Measurements from ENCODE around the gene CFAP73. TPM values are rescaled to one million over a fixed set of nuclear protein-coding genes. Genes with fewer than 3 reads are reported as not detected.
"Not testable (repeated sequence)": the region's sequence is repeated elsewhere in the genome, so short reads cannot be mapped to it uniquely, and the experiment has no call there.

CFAP73 gene
- total RNA-seq, 1 donor from 2014 or later, result not detected

DNA sequence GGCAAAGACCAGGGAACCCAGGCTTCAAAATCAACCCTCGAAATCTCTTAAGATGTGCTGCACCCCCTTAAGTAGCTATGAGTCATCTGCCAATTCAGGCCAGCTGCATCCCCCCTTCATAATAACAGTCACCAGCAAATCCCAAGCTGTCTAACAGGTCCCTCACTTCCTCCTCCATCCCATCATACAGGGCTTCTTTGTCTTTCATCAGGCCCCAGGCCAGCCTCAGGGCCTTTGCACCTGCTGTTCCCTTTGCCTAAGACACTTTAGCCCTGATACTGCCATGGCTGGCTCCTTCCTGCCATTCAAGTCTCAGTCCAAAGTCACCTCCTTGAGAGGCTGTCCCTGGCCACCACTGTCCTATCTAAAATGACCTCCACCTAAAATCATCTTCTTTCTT is 18.0 kb upstream of the CFAP73 start:
- Mint-ChIP-seq H3K4me3 (no peak overlapping the region), H3K36me3 (ENCODE audit: low read depth) (no peaks in the 10 kb centered on the region), H3K27ac (no peak overlapping the region), H3K27me3 (no peaks in the 10 kb centered on the region), H3K9me3 (no peaks in the 10 kb centered on the region), H3K4me1 (peaks cover 11% of the 10 kb centered on the region)
- no peak for DNase-seq
- intact Hi-C loops (cut with micrococcal nuclease), result loop anchor here (5.0 kb wide), 1 partner anchor 34 kb away; no protein-coding TSS in a partner anchor

- no peak for DNase-seq
- Mint-ChIP-seq H3K27ac (no peak overlapping the region), H3K27me3 (peaks cover 2% of the 10 kb centered on the region), H3K36me3 (ENCODE audit: low read depth) (no peaks in the 10 kb centered on the region), H3K9me3 (no peaks in the 10 kb centered on the region), H3K4me1 (peaks cover 15% of the 10 kb centered on the region), H3K4me3 (no peak overlapping the region)
- intact Hi-C loops (cut with micrococcal nuclease), result loop anchor here (5.0 kb wide), 1 partner anchor 36 kb away; no protein-coding TSS in a partner anchor
Observed at GRCh38 chr12:113133036-113133435, 16.5 kb upstream of the CFAP73 start.

DNA sequence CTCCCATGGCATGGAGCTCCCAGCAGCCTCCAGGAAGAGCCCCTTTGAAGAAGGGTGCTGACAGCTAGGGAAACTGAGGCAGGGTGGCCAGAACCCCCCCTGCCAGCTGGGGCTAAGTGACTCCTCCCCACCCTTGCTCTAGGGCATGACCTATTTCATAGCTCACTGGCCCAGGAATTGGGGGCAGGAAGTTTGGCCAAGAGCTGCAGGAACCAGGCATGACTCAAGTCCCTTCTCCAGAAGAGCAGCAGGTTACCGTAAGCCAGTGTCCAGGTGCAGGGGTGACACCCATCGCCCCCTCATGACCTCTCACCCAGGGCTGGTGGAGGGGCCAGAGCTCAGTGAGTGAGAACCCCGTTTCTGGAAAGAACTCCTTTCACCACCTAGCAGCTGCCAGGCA is 15.9 kb upstream of the CFAP73 start:
- Mint-ChIP-seq H3K4me1 (peaks cover 16% of the 10 kb centered on the region), H3K27ac (no peak overlapping the region), H3K27me3 (peaks cover 2% of the 10 kb centered on the region), H3K36me3 (ENCODE audit: low read depth) (no peaks in the 10 kb centered on the region), H3K4me3 (no peak overlapping the region), H3K9me3 (no peaks in the 10 kb centered on the region)
- intact Hi-C loops (cut with micrococcal nuclease), result loop anchor here (5.0 kb wide), 1 partner anchor 36 kb away; no protein-coding TSS in a partner anchor
- DNase-seq, result no peak

DNA sequence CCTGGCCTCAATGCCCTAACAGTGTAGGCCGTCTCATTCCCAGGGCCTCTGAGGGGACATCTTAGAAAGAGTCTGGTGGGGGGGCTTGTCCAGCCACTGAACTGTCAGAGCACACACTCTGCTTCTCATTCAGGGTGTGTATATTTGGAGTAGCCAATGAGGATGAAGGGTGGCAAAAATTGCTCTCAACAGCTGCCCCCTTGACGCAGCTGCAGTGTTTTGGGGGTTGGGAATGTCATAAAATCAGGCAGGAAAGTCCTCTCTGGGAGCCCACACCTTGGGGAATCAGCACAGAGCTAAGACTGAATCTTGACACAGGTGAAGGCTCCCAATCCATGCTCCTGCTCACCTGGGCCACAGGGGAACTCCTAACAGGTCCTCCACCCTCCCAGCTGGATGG is 15.5 kb upstream of the CFAP73 start:
- H3K36me3 Mint-ChIP-seq (ENCODE audit: low read depth), result no peaks in the 10 kb centered on the region
- intact Hi-C loops (cut with micrococcal nuclease), result loop anchor here (5.0 kb wide), 1 partner anchor 37 kb away; no protein-coding TSS in a partner anchor
- H3K4me1 Mint-ChIP-seq, result peaks cover 16% of the 10 kb centered on the region
- H3K27ac Mint-ChIP-seq, result no peak overlapping the region
- H3K9me3 Mint-ChIP-seq, result no peaks in the 10 kb centered on the region
- no peak for DNase-seq
- H3K27me3 Mint-ChIP-seq, result peaks cover 2% of the 10 kb centered on the region
- H3K4me3 Mint-ChIP-seq, result no peak overlapping the region

DNA sequence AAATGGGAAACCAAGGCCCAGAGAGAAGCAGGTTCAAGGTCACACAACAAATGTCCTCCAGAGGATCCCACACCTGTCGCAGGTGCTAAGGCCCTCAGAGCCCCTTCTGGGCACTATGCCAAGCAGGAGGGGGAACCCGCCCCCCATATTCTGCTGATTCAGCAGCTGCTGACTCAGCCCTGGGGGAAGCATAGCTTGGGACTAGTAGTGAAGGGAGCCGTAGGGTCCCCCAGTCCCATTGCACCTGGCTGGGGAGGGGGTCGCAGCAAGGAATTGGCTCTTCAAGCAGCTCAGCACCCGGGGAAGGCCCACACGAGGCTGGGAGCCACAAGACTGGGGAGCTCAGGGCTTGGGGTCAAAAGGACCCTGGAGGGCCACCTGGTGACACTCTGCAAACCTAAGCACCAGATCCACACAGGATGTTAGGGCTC is 15.0 kb upstream of the CFAP73 start:
- peaks cover 16% of the 10 kb centered on the region for H3K4me1 Mint-ChIP-seq
- intact Hi-C loops (cut with micrococcal nuclease), result loop anchor here (5.0 kb wide), 1 partner anchor 37 kb away; no protein-coding TSS in a partner anchor
- no peaks in the 10 kb centered on the region for H3K36me3 Mint-ChIP-seq (ENCODE audit: low read depth)
- DNase-seq, result no peak
- no peak overlapping the region for H3K27ac Mint-ChIP-seq
- no peaks in the 10 kb centered on the region for H3K9me3 Mint-ChIP-seq
- H3K4me3 Mint-ChIP-seq, result peak overlapping the region; percentile 58
- H3K27me3 Mint-ChIP-seq, result peaks cover 2% of the 10 kb centered on the region

GRCh38 chr12:113135178-113136127 is 14.1 kb upstream of the CFAP73 start, which contains the start of gene RASAL1:
Gene RASAL1, minus strand, starts transcription at chr12:113135761. Its CDS starts 299 bp downstream, at chr12:113135462.
- DNase-seq, result peak; percentile 91
- peak within 1 kb of the TSS; percentile 81 for H3K4me3 Mint-ChIP-seq
- H3K27ac Mint-ChIP-seq, result peak within 1 kb of the TSS; percentile 54
- H3K36me3 Mint-ChIP-seq (ENCODE audit: low read depth), result no peaks in the 10 kb centered on the region
- peaks cover 16% of the 10 kb centered on the region for H3K4me1 Mint-ChIP-seq
- peaks cover 2% of the 10 kb centered on the region for H3K27me3 Mint-ChIP-seq
- H3K9me3 Mint-ChIP-seq, result no peaks in the 10 kb centered on the region
- intact Hi-C loops (cut with micrococcal nuclease), result loop anchor here (1.0 kb wide), 1 partner anchor 17 kb away; no protein-coding TSS in a partner anchor

DNA sequence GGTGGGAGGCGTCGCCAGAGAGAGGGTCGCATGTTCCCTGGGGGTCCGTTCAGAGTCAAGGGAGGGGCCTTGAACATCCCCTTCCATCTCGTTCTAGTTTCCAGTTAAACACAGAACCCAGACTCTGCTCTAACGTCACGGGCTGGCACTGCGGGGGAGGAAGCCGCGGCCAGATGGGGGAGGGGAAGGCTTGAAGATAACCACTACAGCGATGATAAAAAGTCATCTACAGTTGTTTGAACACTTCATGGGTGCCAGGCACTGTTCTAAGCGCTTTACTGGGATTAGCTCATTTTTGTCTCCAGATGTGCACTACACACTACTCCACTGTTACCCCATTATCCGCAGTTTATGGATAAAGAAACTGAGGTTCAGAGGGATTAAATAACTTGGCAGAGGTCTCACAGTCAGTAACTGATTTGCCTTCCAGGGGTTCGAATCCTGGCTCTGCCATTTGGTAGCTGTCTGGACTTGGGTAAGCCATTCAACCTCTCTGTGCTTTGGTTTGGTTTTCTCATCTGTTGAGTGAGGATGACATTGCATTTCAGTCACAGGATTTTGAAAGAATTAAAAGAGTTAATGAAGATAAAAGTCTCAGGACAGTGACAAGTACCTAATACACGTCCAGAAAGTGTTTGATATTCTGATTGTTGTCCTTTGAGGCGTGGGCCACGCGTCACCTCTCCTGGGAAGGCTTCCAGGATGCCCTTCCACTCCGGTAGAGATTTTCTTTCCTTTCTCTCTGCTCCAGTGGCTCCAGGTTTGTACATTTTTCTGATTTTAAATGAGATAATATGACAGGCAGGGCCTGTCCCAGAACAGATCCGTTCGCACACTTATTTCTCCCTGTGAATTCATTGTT is 13.2 kb upstream of the CFAP73 start:
- Mint-ChIP-seq H3K27ac (peak overlapping the region; percentile 54), H3K4me3 (peak overlapping the region; percentile 81), H3K9me3 (no peaks in the 10 kb centered on the region)

GRCh38 chr12:113136990-113137511 is 12.5 kb upstream of the CFAP73 start:
- no peak overlapping the region for H3K27ac Mint-ChIP-seq
- H3K4me1 Mint-ChIP-seq, result peaks cover 16% of the 10 kb centered on the region
- no peaks in the 10 kb centered on the region for H3K9me3 Mint-ChIP-seq
- H3K27me3 Mint-ChIP-seq, result peaks cover 2% of the 10 kb centered on the region
- intact Hi-C loops (cut with micrococcal nuclease), result loop anchor here (1.0 kb wide), 1 partner anchor 15 kb away; no protein-coding TSS in a partner anchor
- no peak overlapping the region for H3K4me3 Mint-ChIP-seq
- no peak for DNase-seq
- no peaks in the 10 kb centered on the region for H3K36me3 Mint-ChIP-seq (ENCODE audit: low read depth)

More for the DNA sequence above, 13.2 kb upstream of the CFAP73 start:
- DNase-seq, result peak; percentile 78
- peaks cover 16% of the 10 kb centered on the region for H3K4me1 Mint-ChIP-seq
- intact Hi-C loops (cut with micrococcal nuclease), result loop anchor here (1.0 kb wide), 1 partner anchor 16 kb away; no protein-coding TSS in a partner anchor
- H3K36me3 Mint-ChIP-seq (ENCODE audit: low read depth), result no peaks in the 10 kb centered on the region
- H3K27me3 Mint-ChIP-seq, result peaks cover 2% of the 10 kb centered on the region

- no peaks in the 10 kb centered on the region for H3K36me3 Mint-ChIP-seq (ENCODE audit: low read depth)
- no peak for DNase-seq
- peaks cover 16% of the 10 kb centered on the region for H3K4me1 Mint-ChIP-seq
- H3K27ac Mint-ChIP-seq, result no peak overlapping the region
- H3K9me3 Mint-ChIP-seq, result no peaks in the 10 kb centered on the region
- intact Hi-C loops (cut with micrococcal nuclease), result no loop called here
- peaks cover 2% of the 10 kb centered on the region for H3K27me3 Mint-ChIP-seq
- H3K4me3 Mint-ChIP-seq, result no peak overlapping the region
Observed at GRCh38 chr12:113137861-113138783, 11.4 kb upstream of the CFAP73 start.

GRCh38 chr12:113138826-113139225 is 10.7 kb upstream of the CFAP73 start:
- no peaks in the 10 kb centered on the region for H3K9me3 Mint-ChIP-seq
- no peak for DNase-seq
- H3K4me3 Mint-ChIP-seq, result no peak overlapping the region
- peaks cover 2% of the 10 kb centered on the region for H3K27me3 Mint-ChIP-seq
- intact Hi-C loops (cut with micrococcal nuclease), result no loop called here
- H3K27ac Mint-ChIP-seq, result no peak overlapping the region
- H3K4me1 Mint-ChIP-seq, result peaks cover 16% of the 10 kb centered on the region
- no peaks in the 10 kb centered on the region for H3K36me3 Mint-ChIP-seq (ENCODE audit: low read depth)

DNA sequence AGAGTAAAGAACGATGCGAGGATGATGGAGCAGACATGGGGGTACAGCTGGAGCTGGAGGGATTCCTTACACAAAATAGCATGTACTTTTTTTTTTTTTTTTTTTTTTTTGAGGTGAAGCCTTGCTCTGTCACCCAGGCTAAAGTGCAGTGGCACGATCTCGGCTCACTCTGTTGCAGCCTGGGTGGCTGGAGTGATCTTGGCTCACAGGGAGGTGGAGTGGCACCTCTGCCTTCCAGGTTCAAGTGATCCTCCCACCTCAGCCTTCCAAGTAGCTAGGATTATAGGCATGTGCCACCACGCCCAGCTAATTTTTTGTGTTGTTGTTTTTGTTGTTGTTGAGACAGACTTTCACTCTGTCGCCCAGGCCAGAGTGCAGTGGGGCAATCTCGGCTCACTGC is 8.8 kb upstream of the CFAP73 start:
- H3K36me3 Mint-ChIP-seq (ENCODE audit: low read depth), result no peaks in the 10 kb centered on the region
- no peak overlapping the region for H3K4me3 Mint-ChIP-seq
- H3K4me1 Mint-ChIP-seq, result peaks cover 14% of the 10 kb centered on the region
- H3K27me3 Mint-ChIP-seq, result peaks cover 6% of the 10 kb centered on the region
- H3K9me3 Mint-ChIP-seq, result no peaks in the 10 kb centered on the region
- no peak overlapping the region for H3K27ac Mint-ChIP-seq
- intact Hi-C loops (cut with micrococcal nuclease), result no loop called here
- DNase-seq, result no peak

DNA sequence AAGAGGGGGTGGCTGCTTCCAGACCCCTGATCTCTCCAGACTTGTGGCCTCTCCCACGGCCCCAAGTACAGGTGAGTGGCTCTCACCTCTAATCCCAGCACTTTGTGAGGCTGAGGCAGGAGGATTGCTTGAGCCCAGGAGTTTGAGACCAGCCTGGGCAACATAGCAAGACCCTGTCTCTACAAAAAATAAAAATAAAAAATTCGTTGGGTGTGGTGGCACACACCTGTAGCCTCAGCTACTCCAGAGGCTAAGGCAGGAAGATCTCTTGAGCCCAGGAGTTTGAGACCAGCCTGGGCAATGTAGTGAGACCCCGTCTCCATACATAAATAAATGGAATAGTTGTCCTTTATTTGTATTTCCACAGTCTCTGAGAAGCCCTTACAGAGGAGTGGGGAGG is 7.8 kb upstream of the CFAP73 start:
- intact Hi-C loops (cut with micrococcal nuclease); DNase-seq; H3K36me3 Mint-ChIP-seq (ENCODE audit: low read depth); H3K4me1 Mint-ChIP-seq; H3K27me3 Mint-ChIP-seq; H3K4me3 Mint-ChIP-seq; H3K9me3 Mint-ChIP-seq: not testable (repeated sequence)
- H3K27ac Mint-ChIP-seq, result peak overlapping the region; percentile 45

Measured in activated CD4-positive, alpha-beta T cell treated with anti-CD3 and anti-CD28 coated beads, Interleukin-2, amount 10 ng/mL, durations not matched to agents 24 days and 14 days (primary cell).